Right kidney (tissue), 1 donor: ENCODE data around the gene GPANK1.

Experiments
- DNase-seq: peaks from one replicate; pipeline ENCODE4 v3.0.0-alpha.2; 2016

The GPANK1 gene

DNA sequence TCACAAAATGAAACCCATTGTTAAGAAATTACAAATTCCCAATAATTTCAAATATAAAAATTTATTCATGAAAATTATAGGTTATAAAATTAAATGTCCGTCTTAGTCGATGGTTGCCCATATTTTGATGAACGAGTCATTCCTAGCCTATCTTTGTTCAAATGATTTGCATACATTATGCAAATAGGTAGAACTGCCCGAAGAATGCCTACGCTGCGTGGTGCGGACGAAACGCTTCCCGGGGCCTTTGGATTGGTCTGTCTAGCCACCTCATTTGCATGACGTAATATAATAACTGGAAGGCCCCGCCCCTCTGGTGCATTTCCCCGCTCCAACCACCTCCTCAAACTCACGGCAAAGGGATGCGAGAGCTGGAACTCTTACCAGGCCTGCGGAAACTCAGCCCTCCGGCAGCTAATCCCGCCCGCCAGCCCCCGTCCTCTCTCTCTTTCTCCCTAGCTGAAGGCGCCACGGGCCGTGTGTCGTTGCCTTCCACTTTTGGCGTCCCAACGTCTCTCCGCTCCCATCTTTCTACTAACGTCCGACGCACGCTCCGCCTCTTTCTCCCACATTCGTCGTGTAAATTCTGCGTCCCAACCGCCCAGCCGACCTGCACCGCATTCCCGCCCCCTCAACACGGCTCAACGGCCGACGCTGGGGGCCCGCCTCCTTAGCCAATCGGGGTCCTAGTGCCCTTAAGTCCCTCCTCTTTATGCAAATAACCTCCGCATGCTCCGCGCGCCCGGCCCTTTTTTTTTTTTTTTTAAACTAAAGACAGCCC, 44.8 kb downstream of the GPANK1 start:
- DNase-seq: peak; percentile 100

DNA sequence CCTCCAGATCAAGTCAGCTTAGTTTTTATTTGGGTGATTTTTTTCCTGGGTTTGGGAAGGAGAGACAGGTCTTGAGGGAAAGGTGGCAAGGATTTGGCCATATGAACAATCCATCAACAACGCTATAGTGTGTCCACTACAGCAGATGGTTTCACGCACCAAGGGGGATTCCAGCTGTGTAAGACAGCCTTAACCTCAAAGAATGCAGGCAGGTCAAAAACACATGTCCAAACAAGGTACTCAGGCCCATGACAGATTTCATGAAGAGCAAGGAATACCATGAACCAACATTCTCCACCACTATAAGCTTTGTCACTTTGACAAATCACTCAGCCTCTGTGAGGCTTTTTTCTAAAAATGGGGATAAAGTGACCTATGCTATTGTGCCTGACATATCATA, 47.8 kb downstream of the GPANK1 start:
- no peak for DNase-seq

DNA sequence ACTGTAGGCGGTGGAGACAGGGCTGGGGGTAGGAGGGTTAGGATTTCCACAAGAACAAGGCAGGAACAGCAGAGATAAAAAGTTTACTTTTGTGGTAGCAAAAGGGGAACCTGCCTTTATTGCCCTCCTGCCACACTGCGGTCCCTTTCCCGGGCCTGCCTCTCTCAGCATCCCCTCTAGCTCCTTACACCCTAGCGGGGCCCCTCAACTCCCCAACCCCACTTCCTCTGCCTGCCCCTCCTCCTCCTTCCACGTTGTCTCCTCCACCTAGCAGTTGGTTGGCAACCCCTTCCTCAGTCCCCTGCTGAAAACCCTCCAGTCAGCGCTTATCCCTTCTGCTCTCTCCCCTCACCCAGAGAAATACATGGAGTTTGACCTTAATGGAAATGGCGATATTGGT, 49.0 kb downstream of the GPANK1 start:
- DNase-seq: no peak

DNA sequence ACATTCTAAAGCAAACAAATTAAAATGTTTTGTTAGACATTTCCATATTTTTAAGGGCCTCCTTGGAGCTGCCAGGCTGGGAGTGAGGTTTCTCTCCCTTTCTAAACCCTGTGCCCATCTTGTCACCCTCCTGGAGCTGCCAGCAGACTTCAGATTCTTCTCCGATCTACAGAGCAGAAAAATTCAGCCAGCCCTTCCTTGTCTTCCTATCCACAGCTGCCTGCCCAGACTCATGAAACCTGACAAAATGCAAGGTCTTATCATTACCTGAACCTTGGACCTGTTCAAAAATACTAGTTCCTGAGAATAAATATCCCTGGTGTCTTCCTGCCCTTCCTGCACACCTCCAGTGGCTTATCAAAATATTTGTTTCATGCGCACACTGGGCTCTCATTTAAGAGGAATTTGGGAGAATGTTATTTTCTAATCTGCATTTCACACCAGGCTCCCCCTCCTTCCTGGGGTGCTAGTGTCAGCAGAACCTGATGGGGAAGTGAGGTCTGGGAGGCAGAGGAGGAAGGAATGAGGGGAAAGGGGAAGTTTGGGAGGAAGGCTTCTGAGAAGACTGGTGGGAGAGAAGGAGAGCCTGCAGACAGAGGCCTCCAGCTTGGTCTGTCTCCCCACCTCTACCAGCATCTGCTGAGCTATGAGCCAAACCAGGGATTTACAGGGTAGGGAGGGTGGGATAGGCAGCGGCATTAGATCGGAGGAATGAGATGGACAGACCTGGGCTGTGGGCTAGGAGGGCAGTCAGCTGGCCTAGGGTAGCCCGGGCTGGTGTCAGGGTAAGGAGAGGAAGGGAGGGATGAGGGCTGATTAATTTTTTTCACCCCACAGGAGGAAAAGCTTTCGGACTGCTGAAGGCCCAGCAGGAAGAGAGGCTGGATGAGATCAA, 49.9 kb downstream of the GPANK1 start, which contains the start of gene AIF1:
Gene AIF1, plus strand, starts transcription at position 551 of the 895 bp plus-strand sequence. Its CDS starts 96 bp downstream, at position 647.
- DNase-seq: no peak

DNA sequence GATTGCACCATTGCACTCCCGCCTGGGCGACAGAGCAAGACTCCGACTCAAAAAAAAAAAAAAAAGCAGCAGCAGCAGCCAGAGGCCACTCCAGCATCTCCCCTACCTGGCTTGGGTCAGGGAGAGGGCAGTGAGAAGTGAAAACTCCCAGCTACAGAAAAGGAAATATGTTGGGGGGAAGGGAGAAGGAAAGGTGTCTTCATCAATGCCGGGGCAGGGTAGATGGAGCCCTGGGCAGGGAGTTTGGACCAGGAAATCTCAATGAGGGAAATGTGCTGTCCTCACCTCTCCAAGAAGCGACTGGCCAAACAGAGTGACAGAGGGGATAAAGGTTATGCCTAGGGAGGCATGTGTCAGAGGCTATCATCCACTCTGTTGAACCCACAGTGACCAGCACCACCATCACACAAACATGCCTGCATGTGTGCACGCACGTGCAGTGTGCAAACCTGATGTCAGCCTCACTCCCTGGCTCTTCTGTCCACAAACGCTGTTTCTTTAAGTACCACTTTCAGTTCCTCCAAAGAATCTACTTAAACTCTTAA, 50.6 kb downstream of the GPANK1 start:
- no peak for DNase-seq
